ENCODE results near the gene CAPN15.

Gene CAPN15

GRCh38 chr16:554640-555365, 27.3 kb downstream of the CAPN15 start:
- in situ Hi-C loops (cut with MboI; ENCODE audit: low sequenced_read_pairs): no loop called here
- H3K4me1 ChIP-seq: no peaks in the 10 kb centered on the region
- H3K36me3 ChIP-seq (replicated peaks): peaks cover 11% of the 10 kb centered on the region
- H3K27me3 ChIP-seq (ENCODE audit: low read depth): peaks cover 26% of the 10 kb centered on the region
- DNase-seq (ENCODE audit: low spot score in 2 of 2): no peak
- H3K9me3 ChIP-seq: no peaks in the 10 kb centered on the region
- H3K4me3 ChIP-seq: no peak overlapping the region

- no peaks in the 10 kb centered on the region for H3K9me3 ChIP-seq
- H3K4me3 ChIP-seq: no peak overlapping the region
- H3K27me3 ChIP-seq (ENCODE audit: low read depth): peaks cover 28% of the 10 kb centered on the region
- peaks cover 11% of the 10 kb centered on the region for H3K36me3 ChIP-seq (replicated peaks)
- in situ Hi-C loops (cut with MboI; ENCODE audit: low sequenced_read_pairs): no loop called here
- DNase-seq (ENCODE audit: low spot score in 2 of 2): no peak
- no peaks in the 10 kb centered on the region for H3K4me1 ChIP-seq
Measured at GRCh38 chr16:555528-556473, 28.3 kb downstream of the CAPN15 start.

- no peak for DNase-seq (ENCODE audit: low spot score in 2 of 2)
- peaks cover 8% of the 10 kb centered on the region for H3K36me3 ChIP-seq (replicated peaks)
- in situ Hi-C loops (cut with MboI; ENCODE audit: low sequenced_read_pairs): no loop called here
- H3K4me1 ChIP-seq: no peaks in the 10 kb centered on the region
- H3K4me3 ChIP-seq: no peak overlapping the region
- no peaks in the 10 kb centered on the region for H3K9me3 ChIP-seq
- peaks cover 37% of the 10 kb centered on the region for H3K27me3 ChIP-seq (ENCODE audit: low read depth)
Measured at GRCh38 chr16:556474-557173, 29.1 kb downstream of the CAPN15 start.

GRCh38 chr16:557463-558297, 30.2 kb downstream of the CAPN15 start:
- no peaks in the 10 kb centered on the region for H3K36me3 ChIP-seq (replicated peaks)
- no peaks in the 10 kb centered on the region for H3K4me1 ChIP-seq
- DNase-seq (ENCODE audit: low spot score in 2 of 2): no peak
- in situ Hi-C loops (cut with MboI; ENCODE audit: low sequenced_read_pairs): no loop called here
- H3K9me3 ChIP-seq: no peaks in the 10 kb centered on the region
- H3K4me3 ChIP-seq: no peak overlapping the region
- peaks cover 47% of the 10 kb centered on the region for H3K27me3 ChIP-seq (ENCODE audit: low read depth)

GRCh38 chr16:558298-559020, 30.9 kb downstream of the CAPN15 start:
- H3K9me3 ChIP-seq: no peaks in the 10 kb centered on the region
- H3K27me3 ChIP-seq (ENCODE audit: low read depth): peaks cover 47% of the 10 kb centered on the region
- H3K36me3 ChIP-seq (replicated peaks): no peaks in the 10 kb centered on the region
- in situ Hi-C loops (cut with MboI; ENCODE audit: low sequenced_read_pairs): no loop called here
- H3K4me1 ChIP-seq: no peaks in the 10 kb centered on the region
- H3K4me3 ChIP-seq: no peak overlapping the region
- DNase-seq (ENCODE audit: low spot score in 2 of 2): no peak

- Histone ChIP-seq H3K4me1 (no peaks in the 10 kb centered on the region), H3K9me3 (no peaks in the 10 kb centered on the region), H3K4me3 (no peak overlapping the region), H3K27me3 (ENCODE audit: low read depth) (peaks cover 47% of the 10 kb centered on the region), H3K36me3 (replicated peaks) (no peaks in the 10 kb centered on the region)
- in situ Hi-C loops (cut with MboI; ENCODE audit: low sequenced_read_pairs): no loop called here
- DNase-seq (ENCODE audit: low spot score in 2 of 2): no peak
Measured at GRCh38 chr16:559021-559380, 31.5 kb downstream of the CAPN15 start.

- in situ Hi-C loops (cut with MboI; ENCODE audit: low sequenced_read_pairs): no loop called here
- no peaks in the 10 kb centered on the region for H3K4me1 ChIP-seq
- H3K36me3 ChIP-seq (replicated peaks): no peaks in the 10 kb centered on the region
- H3K9me3 ChIP-seq: no peaks in the 10 kb centered on the region
- no peak for DNase-seq (ENCODE audit: low spot score in 2 of 2)
- H3K27me3 ChIP-seq (ENCODE audit: low read depth): peaks cover 47% of the 10 kb centered on the region
- no peak overlapping the region for H3K4me3 ChIP-seq
Measured at GRCh38 chr16:559411-560203, 32.1 kb downstream of the CAPN15 start.

GRCh38 chr16:560204-560700, 32.7 kb downstream of the CAPN15 start, which contains the start of gene PRR35:
PRR35 (plus strand) TSS chr16:560394; CDS start chr16:563295, 2,901 bp downstream.
- Histone ChIP-seq H3K36me3 (replicated peaks) (no peaks in the 10 kb centered on the region), H3K9me3 (no peaks in the 10 kb centered on the region), H3K27me3 (ENCODE audit: low read depth) (peaks cover 47% of the 10 kb centered on the region), H3K4me1 (no peaks in the 10 kb centered on the region), H3K4me3 (no peak within 1 kb of the TSS)
- no peak for DNase-seq (ENCODE audit: low spot score in 2 of 2)
- in situ Hi-C loops (cut with MboI; ENCODE audit: low sequenced_read_pairs): no loop called here

GRCh38 chr16:560701-561412, 33.3 kb downstream of the CAPN15 start:
- H3K27me3 ChIP-seq (ENCODE audit: low read depth): peaks cover 47% of the 10 kb centered on the region
- DNase-seq (ENCODE audit: low spot score in 2 of 2): no peak
- in situ Hi-C loops (cut with MboI; ENCODE audit: low sequenced_read_pairs): no loop called here
- H3K4me3 ChIP-seq: no peak overlapping the region
- no peaks in the 10 kb centered on the region for H3K9me3 ChIP-seq
- H3K36me3 ChIP-seq (replicated peaks): no peaks in the 10 kb centered on the region
- H3K4me1 ChIP-seq: no peaks in the 10 kb centered on the region

- no peak overlapping the region for H3K4me3 ChIP-seq
- no peaks in the 10 kb centered on the region for H3K36me3 ChIP-seq (replicated peaks)
- in situ Hi-C loops (cut with MboI; ENCODE audit: low sequenced_read_pairs): no loop called here
- no peak for DNase-seq (ENCODE audit: low spot score in 2 of 2)
- no peaks in the 10 kb centered on the region for H3K4me1 ChIP-seq
- H3K27me3 ChIP-seq (ENCODE audit: low read depth): peaks cover 47% of the 10 kb centered on the region
- no peaks in the 10 kb centered on the region for H3K9me3 ChIP-seq
Measured at GRCh38 chr16:561413-561794, 33.9 kb downstream of the CAPN15 start.

- DNase-seq (ENCODE audit: low spot score in 2 of 2): no peak
- H3K36me3 ChIP-seq (replicated peaks): no peaks in the 10 kb centered on the region
- H3K27me3 ChIP-seq (ENCODE audit: low read depth): peaks cover 46% of the 10 kb centered on the region
- H3K9me3 ChIP-seq: no peaks in the 10 kb centered on the region
- no peaks in the 10 kb centered on the region for H3K4me1 ChIP-seq
- in situ Hi-C loops (cut with MboI; ENCODE audit: low sequenced_read_pairs): no loop called here
- H3K4me3 ChIP-seq: no peak overlapping the region
Measured at GRCh38 chr16:561957-562938, 34.7 kb downstream of the CAPN15 start.

Measured in HAP-1 (cell line).